ENCODE results near the gene WDR4. TPM values are rescaled to one million over a fixed set of nuclear protein-coding genes. Genes with fewer than 3 reads are reported as not detected.
"Not testable (repeated sequence)": the region's sequence is repeated elsewhere in the genome, so short reads cannot be mapped to it uniquely, and the experiment has no call there.

WDR4 gene
- total RNA-seq, 1 experiment from 2014 or later, result 59.2 TPM

DNA sequence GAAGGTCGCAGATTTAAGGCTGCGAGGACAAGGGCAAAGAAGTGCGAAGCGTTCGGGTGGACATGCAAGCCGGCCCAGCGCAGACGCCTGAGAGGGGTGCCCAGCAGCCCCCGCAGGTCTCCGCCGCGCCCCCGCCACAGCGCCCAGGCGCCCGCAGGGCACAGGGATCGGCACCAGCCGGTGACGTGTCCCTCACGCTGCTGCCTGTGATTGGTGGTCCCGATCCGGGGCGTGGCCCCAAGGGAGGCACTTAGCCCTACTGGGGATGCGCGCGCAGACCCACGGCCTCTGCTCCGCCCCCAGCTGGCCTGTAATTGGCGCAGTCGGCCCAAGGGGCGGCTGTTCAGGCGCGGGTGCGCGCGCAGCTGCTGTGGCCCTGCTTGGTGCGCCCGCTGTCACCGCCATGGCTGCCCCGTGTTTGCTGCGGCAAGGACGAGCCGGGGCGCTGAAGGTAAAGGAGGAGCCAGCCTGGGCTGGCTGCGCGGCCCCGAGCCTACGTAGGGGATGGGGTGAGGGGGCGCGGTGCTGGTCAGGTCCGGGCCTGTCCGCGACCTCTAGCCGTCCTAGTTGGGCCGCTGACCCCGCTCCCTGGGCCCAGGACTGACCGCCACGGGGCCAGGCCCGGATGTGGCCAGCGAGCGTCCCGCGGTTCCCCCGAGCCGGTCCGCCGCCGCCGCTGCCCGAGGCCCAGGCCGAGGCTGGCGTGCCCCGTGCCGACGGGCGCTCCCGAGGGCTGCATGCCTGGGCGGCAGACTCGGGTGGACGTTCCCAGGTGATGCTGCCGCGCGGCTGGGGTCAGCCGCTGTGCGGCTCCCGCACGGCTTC is 13.8 kb upstream of the WDR4 start, which contains the start of gene NDUFV3:
NDUFV3 (plus strand) TSS at position 379 of the 825 bp plus-strand sequence; CDS start at position 404, 25 bp downstream.
- peaks cover 28% of the 10 kb centered on the region for H3K36me3 ChIP-seq
- H3K4me3 ChIP-seq, result peak within 1 kb of the TSS; percentile 89
- DNase-seq, result peak; percentile 99
- no peaks in the 10 kb centered on the region for H3K9me3 ChIP-seq
- no peaks in the 10 kb centered on the region for H3K27me3 ChIP-seq

DNA sequence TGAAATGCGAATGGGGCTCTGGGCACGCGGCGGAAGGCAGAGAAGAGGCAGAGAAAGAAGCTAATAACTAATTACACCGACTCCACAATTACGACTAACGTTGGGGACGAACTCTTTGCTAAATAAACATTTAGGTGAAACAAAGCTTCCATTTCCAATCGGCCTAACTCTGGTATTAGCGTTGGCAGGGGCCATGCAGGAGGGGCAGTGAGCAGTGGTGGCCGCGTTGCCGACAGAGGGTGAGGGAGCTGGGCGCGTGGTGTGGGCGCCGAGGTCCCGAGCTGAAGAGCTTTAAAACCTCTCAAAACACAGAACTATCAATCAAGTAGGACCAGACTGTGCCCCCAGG is 13.2 kb upstream of the WDR4 start:
- no peak for DNase-seq
- H3K36me3 ChIP-seq, result peaks cover 22% of the 10 kb centered on the region
- peak overlapping the region; percentile 89 for H3K4me3 ChIP-seq
- H3K27me3 ChIP-seq, result no peaks in the 10 kb centered on the region
- H3K9me3 ChIP-seq, result no peaks in the 10 kb centered on the region

DNA sequence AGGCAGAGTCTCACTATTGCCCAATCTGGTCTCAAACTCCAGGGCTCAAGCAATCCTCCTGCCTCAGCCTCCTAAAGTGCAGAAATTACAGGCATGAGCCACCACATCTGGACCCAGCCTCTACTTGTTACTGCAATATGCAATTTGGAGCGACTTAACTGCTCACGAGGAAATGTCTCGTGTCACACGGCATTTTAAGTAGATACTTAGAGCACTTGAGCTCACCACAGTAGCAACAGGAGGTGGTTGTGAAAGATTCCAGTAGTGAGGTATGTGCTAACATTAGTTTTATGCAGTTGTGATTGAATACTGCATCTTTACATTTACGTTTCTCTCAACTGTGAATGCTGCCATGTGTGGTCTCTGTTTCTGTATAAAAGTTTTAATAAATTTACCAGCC is 8.0 kb upstream of the WDR4 start:
- Histone ChIP-seq H3K27me3 (no peaks in the 10 kb centered on the region), H3K4me3 (no peak overlapping the region), H3K36me3 (no peaks in the 10 kb centered on the region), H3K9me3 (no peaks in the 10 kb centered on the region; the same call in 1 of the 2 replicates)
- DNase-seq, result no peak

DNA sequence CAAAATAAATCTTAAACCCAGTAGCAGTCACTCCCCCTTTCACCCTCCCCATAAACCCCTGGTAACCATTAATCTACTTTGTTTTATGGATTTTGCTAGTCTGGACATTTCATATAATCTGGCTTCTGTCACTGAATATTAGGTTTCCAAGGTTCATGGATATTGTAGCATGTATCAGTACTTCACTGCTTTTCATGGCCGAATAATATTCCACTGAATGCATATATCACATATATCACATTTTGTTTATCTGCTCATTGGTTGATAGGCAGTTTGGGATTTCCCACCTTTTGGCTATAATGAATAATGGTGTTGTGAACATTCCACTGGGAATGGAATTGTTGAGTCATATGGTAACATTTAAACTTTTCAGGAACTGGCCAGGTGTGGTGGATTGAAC is 4.6 kb upstream of the WDR4 start:
- DNase-seq, result no peak
- Histone ChIP-seq H3K9me3 (peaks cover 5% of the 10 kb centered on the region), H3K36me3 (peaks cover 10% of the 10 kb centered on the region), H3K27me3 (no peaks in the 10 kb centered on the region), H3K4me3 (no peak overlapping the region)

DNA sequence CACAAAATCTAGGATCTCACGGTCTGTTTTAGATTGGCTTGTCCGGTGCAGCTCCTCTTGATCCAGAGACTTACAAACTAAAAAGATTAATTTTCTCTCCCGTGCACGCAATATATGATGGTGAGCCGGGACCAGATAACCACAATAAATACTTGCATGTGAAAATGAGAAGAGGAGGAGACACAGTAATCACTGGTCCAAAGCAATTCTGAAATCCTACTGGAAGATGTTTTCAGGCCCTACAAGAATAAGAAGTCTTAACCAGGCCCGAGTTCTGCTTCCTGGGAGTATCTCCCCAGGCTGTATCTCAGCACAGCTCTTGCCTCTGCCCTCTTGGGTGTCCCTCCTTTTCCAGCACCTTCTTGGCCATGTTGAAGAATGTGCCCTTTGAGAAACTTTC is 1.0 kb upstream of the WDR4 start:
- H3K4me3 ChIP-seq, result peak overlapping the region; percentile 98
- DNase-seq, result no peak
- peaks cover 5% of the 10 kb centered on the region for H3K9me3 ChIP-seq
- peaks cover 29% of the 10 kb centered on the region for H3K36me3 ChIP-seq
- H3K27me3 ChIP-seq, result no peaks in the 10 kb centered on the region

DNA sequence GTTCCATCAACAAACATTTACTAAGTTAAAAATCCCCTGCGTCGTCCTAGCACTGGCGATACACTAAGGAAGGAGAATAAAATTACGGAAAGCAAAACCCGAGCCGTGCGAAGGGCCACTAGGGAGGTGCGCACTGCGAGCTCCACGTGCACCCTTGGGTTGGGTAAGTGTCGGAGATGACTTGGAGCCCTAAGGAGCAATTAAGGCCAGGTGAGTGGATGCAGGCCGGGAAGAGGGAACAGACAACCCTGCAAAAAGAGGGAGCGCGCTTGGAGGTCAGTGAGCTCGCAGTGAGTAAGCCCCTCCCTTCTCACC is 704 bp downstream of the WDR4 start:
- DNase-seq, result no peak
- Histone ChIP-seq H3K27me3 (no peaks in the 10 kb centered on the region), H3K4me3 (peak overlapping the region; percentile 98), H3K36me3 (peaks cover 41% of the 10 kb centered on the region), H3K9me3 (peaks cover 5% of the 10 kb centered on the region)

DNA sequence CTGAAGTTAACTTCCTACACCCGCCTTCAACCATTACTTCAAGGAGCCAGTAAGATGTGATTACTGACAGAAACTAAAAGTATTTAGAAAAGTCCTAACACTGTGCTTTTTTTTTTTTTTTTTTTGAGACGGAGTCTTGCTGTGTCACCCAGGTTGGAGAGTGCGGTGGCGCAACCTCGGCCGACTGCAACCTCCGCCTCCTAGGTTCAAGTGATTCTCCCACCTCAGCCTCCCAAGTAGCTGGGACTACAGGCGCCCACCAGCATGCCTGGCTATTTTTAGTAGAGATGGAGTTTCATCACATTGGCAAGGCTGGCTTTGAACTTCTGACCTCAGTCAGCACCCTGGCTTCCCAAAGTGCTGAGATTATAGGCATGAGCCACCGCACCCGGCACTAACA is 3.5 kb downstream of the WDR4 start:
- H3K27me3 ChIP-seq, H3K4me3 ChIP-seq, H3K9me3 ChIP-seq, DNase-seq: not testable (repeated sequence)
- peaks cover 64% of the 10 kb centered on the region for H3K36me3 ChIP-seq

DNA sequence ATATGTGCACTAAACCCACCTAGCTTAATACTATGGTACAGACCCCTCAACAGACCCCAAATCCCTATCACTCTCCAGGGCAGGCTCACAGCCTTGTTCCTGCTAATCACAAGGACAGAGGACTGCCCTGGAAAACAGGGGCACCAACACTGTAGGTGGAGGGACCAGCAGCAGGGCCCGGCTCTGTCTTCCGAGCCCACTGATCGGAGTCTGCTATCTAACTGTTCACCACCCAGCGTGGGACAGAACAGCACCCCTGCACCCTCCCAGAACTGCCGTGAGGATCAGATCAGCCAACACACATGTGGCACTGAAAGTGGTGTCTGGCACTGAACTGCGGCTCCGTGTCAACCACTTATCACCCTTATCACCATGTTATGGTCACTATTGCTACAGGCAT is 6.2 kb downstream of the WDR4 start:
- DNase-seq, result no peak
- H3K36me3 ChIP-seq, result peaks cover 82% of the 10 kb centered on the region
- H3K9me3 ChIP-seq, result no peaks in the 10 kb centered on the region
- H3K27me3 ChIP-seq, result no peaks in the 10 kb centered on the region
- no peak overlapping the region for H3K4me3 ChIP-seq

DNA sequence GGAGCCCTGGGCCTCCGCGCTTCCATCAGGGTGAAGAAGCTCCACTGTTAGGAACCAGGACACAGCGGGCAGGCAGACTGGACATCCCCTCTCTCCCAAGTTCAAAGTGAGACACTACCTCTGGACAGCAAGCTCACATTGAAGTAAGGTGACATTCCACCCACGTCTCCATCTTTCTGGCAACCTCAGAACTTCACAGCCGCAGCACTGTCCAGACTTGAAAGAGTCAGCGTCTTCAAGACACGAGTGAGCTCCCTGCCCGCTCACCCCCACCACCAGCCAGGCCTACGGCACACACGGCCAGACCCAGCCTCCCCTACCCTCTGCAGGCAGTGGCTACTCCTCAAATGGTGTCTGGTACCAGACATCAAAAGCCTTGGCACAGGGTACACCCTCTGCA is 11.1 kb downstream of the WDR4 start:
- Histone ChIP-seq H3K9me3 (no peaks in the 10 kb centered on the region), H3K27me3 (no peaks in the 10 kb centered on the region), H3K4me3 (no peak overlapping the region), H3K36me3 (peaks cover 87% of the 10 kb centered on the region)
- DNase-seq, result no peak

DNA sequence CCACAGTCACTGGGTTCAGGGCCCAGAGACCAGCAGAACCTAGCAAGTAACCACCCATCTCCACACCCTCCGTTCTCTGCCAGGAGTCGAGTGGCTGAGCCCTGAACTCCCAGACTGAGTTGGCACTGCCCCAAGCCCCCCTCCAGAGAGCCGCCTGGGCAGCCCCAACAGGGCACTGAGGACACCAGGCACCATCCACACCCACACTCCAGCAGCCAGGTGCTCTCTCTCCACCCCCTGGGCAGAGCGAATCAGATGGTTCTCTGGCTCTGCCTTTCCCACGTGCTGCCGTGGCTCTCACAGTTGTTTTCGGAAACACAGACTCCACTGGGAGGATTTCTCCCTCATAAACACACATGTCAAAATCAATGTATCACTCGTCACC is 13.6 kb downstream of the WDR4 start:
- H3K36me3 ChIP-seq, result peaks cover 85% of the 10 kb centered on the region

DNA sequence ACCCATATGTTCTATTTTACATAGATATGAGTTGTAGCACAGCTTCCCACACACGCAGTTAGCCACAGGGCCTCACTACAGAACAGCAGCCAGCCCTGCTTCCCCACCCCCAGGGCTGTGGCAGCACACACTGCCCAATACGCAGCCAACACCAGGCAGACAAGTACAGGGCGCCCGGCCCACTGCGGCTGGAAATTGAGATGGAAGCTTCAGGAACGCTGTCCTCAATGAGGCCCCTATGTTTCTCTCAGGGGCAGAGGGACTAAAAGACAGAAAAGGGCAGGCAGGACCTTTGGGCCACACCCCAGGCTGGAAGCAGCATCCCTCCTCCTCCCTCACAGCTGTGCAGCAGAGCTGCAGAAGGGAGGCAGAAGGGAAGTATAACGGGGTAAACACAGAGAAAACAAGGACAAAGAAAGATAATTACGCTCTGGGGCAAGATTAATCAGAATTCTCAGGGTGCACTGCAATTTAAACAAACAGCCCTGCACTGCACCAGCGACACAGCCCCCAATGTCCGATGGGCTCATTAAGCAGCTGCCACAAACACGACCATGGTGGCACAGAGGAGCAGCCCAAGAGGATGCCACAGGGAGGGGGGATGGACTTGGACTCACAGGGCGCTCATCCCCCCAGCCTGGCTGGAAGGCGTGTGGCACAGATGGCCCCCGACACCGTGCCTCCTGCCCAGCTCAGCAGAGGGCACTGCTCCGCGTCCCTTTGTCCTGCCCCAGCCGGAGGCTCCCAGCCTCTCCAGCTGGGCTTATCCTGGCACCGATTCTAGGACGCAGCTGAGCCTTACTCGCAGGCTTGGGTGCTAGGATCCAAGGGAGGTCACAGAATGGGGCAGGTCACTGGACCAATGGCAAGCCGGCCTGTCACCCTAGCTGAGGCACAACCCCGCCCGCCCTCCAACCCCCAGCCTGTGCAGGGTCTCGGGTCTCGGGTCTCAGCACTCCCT is 14.2 kb downstream of the WDR4 start:
- H3K27me3 ChIP-seq, result no peaks in the 10 kb centered on the region
- H3K36me3 ChIP-seq, result peaks cover 85% of the 10 kb centered on the region
- no peaks in the 10 kb centered on the region for H3K9me3 ChIP-seq
- no peak for DNase-seq
- no peak overlapping the region for H3K4me3 ChIP-seq

More for the DNA sequence above, 13.6 kb downstream of the WDR4 start:
- Histone ChIP-seq H3K9me3 (no peaks in the 10 kb centered on the region), H3K27me3 (no peaks in the 10 kb centered on the region), H3K4me3 (no peak overlapping the region)
- peak; percentile 41 for DNase-seq

DNA sequence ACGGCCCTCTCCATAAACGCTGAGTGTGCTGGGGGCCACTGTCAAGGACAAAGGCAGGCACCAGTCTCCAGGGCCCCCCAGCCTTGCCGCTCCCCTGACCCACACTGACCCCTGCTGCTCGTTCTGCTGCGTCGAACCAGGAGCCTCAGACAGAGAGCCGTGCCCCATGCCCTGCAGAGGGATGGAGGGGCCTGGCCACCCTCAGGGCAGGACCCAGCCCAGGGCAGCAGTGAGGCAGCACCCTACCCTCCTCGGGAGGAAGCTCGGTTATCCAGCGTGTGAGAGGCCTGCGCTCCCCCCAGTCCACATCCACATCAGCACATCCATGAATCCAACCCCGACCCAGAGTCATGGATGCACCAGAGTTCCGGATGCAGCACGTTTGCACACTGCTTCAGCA is 15.1 kb downstream of the WDR4 start:
- Histone ChIP-seq H3K36me3 (peaks cover 81% of the 10 kb centered on the region), H3K9me3 (no peaks in the 10 kb centered on the region), H3K4me3 (no peak overlapping the region), H3K27me3 (no peaks in the 10 kb centered on the region)
- no peak for DNase-seq

DNA sequence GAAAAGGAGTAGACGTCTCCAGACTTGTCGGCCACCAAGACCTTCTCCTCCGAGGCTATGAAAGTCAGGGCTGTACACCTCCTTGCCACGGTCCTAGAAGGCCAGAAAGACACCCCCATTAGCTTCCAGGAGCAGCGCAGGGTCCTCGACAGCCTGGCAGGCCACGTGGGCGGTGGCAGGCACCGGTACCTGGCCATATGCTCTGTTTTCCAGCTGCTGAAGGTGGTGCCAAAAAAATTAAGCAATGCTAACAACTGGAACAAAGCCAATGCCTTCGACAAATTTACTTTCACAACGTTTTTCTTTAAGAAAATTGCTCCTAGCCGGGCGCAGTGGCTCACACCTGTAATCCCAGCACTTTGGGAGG is 15.9 kb downstream of the WDR4 start:
- Histone ChIP-seq H3K27me3 (no peaks in the 10 kb centered on the region), H3K4me3 (no peak overlapping the region), H3K9me3 (no peaks in the 10 kb centered on the region), H3K36me3 (peaks cover 78% of the 10 kb centered on the region)
- no peak for DNase-seq

DNA sequence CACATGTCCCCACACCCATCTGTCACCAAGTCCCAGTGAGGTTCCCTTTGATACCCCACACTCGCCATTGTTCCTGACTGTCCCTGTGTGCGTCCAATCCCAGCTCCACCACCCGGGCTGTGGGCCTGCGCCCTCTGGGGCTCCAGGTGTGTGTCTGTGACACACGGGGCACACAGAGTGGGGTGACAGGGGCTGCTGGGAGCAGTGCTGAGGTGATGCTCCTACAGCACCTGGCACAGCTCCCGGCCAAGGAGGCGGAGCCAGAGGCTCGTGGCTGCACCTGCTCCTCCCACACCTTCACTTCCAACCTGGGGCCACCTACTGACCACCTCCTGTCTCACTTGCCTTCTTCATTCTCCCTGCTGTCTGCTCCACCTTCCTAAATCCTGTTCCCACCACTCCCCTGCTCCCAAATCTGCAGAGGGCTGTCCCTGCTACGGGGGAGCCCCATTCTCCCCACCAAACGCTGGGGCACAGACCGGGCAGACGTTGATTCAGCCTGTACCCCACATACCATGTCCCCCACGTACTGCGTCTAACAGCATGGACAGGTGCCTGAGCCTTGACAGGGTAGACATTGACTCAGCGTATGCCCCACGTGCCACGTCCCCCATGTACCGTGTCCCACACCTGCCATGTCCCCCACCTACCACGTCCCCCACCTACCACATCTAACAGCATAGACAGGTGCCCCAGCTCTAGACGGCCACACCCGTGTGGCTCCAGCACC is 16.4 kb downstream of the WDR4 start:
- Histone ChIP-seq H3K27me3 (no peaks in the 10 kb centered on the region), H3K4me3 (no peak overlapping the region), H3K9me3 (no peaks in the 10 kb centered on the region), H3K36me3 (peaks cover 78% of the 10 kb centered on the region)
- no peak for DNase-seq

DNA sequence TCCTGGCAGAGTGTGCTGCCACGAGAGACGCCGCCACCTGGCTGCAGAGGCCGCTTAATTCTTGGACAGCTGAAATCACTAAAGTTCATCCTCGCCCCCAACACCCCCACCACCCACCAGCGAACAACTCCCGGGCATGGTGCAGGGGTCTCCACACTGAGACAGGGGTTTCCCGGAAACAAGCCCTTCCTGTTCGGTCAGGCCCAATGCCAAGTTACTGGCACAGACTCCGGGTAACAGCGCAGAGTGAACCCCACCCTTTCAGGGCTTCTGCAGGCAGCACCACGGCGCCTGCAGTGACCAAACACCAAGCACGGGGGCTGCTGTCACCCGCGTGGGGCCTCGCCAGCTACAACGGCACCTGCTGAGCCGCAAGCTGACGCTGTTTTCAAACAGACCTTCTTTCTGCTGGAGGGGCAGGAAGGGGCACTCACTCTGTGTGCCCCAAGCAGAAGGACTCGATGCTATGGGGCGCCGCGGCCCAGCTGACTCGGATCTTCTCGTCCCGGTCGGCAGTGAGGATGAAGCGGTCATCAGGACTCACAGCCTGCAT is 17.4 kb downstream of the WDR4 start:
- no peak for DNase-seq
- H3K9me3 ChIP-seq, result no peaks in the 10 kb centered on the region
- no peaks in the 10 kb centered on the region for H3K27me3 ChIP-seq
- H3K4me3 ChIP-seq, result no peak overlapping the region
- peaks cover 81% of the 10 kb centered on the region for H3K36me3 ChIP-seq

DNA sequence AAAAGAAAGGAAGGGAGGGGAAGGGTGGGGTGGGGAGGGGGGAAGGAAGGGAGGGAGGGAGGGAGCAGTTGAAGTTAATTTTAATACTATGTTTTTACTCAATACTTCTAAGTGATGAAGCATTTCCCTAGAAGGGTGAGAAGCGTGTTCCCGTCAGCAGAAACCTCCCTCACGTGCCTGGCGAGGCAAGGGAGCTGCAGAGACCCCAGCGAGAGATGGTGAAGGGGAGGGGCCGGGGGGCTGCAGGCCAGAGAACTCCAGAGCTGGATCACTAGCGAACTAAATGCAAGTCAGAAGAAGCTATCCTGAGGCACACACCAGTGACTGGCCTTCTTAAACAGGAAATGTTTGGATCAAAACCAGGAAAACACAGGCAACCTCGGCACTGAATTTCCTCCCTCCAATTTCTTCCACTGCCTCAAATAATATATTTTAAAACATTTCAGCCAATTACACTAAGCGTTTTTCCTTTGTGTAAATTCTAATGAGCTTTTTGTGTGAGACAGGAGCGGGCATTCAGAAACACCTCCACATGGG is 18.0 kb downstream of the WDR4 start:
- H3K9me3 ChIP-seq, result no peaks in the 10 kb centered on the region
- no peak overlapping the region for H3K4me3 ChIP-seq
- H3K27me3 ChIP-seq, result no peaks in the 10 kb centered on the region
- DNase-seq, result no peak
- H3K36me3 ChIP-seq, result peaks cover 81% of the 10 kb centered on the region

DNA sequence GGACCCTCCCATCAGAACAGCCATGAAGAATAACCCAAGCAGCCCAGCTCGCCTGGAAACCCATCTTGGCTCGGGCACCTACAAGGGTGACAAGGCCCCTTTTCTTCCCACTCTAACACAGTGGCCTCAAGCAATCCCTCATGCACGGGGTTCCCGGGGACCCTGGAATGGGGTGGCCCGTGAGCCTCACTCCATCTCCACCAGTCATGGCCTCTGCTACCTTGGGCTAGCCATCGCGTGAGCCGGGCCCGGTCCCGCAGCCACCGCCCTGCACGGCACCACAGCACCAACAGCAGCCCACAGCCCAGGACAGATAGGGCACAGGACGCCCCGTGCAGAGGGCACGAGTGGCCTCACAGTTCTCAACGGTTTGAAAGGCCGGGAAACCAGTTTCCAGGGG is 19.0 kb downstream of the WDR4 start:
- Histone ChIP-seq H3K9me3 (no peaks in the 10 kb centered on the region), H3K27me3 (no peaks in the 10 kb centered on the region), H3K4me3 (no peak overlapping the region), H3K36me3 (peaks cover 84% of the 10 kb centered on the region)
- DNase-seq, result no peak

Data from MG63 (cell line).